ENCODE results near the gene ZNF236. TPM values are rescaled to one million over a fixed set of nuclear protein-coding genes. Genes with fewer than 3 reads are reported as not detected.

The ZNF236 gene
- total RNA-seq, 2 donors from 2014 or later = 9.7 to 16.9 TPM

DNA sequence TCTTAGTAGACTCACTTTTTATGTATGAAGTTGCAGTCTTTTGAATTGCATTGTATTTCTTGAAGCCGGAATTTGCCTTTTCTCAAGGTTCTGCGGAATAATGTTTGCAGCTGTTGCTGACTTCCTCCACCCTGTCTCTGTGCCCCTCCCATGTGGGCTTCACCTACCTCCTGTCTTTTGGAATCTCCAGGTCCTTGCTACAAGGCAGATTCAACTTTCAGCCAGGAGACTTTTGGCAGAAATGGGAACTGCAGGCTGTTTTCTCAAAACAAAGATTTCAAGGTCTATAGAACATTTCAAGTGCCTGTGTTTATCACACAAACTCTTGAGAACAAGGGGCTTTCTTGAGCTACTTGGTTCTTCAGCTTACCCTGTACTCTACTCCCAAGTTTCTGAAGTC lies 25.6 kb downstream of the ZNF236 start:
- Histone ChIP-seq H3K36me3 (no peaks in the 10 kb centered on the region), H3K27ac (no peak overlapping the region), H3K4me3 (no peak overlapping the region), H3K9ac (ENCODE audit: low read depth in 2 of 2, low read length in 2 of 2) (no peak overlapping the region), H3K9me3 (no peaks in the 10 kb centered on the region), H3K4me1 (no peaks in the 10 kb centered on the region), H3K27me3 (no peaks in the 10 kb centered on the region)
- DNase-seq = no peak
- intact Hi-C loops (cut with DNase I) = no loop called here
- TF ChIP-seq, protein P1, sequence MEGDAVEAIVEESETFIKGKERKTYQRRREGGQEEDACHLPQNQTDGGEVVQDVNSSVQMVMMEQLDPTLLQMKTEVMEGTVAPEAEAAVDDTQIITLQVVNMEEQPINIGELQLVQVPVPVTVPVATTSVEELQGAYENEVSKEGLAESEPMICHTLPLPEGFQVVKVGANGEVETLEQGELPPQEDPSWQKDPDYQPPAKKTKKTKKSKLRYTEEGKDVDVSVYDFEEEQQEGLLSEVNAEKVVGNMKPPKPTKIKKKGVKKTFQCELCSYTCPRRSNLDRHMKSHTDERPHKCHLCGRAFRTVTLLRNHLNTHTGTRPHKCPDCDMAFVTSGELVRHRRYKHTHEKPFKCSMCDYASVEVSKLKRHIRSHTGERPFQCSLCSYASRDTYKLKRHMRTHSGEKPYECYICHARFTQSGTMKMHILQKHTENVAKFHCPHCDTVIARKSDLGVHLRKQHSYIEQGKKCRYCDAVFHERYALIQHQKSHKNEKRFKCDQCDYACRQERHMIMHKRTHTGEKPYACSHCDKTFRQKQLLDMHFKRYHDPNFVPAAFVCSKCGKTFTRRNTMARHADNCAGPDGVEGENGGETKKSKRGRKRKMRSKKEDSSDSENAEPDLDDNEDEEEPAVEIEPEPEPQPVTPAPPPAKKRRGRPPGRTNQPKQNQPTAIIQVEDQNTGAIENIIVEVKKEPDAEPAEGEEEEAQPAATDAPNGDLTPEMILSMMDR (IDR thresholded peaks at IDR 0.05) = no peak

DNA sequence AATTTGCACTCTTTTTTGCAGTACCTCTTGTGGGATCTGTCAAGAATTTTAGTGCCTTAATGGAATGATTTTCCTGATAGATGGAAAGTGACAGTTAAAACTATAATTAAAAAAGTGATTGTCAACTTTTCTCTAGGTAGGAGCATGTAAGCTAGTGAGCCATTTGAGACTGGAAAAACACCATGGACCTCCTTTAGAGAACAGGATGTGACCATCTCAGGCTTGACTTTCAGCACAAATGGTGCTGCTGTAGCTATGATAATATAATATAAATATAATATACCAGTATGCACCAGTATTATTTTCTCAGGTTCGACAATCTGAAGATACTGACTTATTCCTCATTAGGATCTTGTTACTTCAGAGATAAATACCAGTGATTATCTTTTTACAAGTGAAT lies 27.8 kb downstream of the ZNF236 start:
- Histone ChIP-seq H3K36me3 (no peaks in the 10 kb centered on the region), H3K27me3 (no peaks in the 10 kb centered on the region), H3K27ac (no peak overlapping the region), H3K4me3 (no peak overlapping the region), H3K9me3 (no peaks in the 10 kb centered on the region), H3K9ac (ENCODE audit: low read depth in 2 of 2, low read length in 2 of 2) (no peak overlapping the region), H3K4me1 (no peaks in the 10 kb centered on the region)
- TF ChIP-seq, protein P1 (IDR thresholded peaks at IDR 0.05) = no peak
- no peak for DNase-seq
- intact Hi-C loops (cut with DNase I) = no loop called here

DNA sequence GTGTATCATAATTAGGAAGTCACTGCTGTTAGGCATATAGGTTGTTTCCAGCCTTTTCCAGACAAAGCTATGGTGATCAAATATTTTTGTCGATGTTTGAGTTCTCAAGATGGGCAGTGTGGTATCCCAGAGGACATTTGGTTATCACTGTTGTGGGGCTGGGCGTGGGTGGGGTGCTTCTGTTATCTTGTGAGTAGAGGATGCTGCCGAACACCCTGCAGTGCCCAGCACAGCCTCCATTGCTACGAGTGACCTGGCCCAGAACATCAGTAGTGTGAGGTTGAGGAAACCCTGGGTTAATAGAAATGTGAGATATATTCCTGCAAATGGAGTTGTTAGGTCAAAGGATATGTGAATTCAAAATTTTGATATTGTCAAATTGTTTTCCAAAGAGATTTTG lies 33.2 kb downstream of the ZNF236 start:
- no peaks in the 10 kb centered on the region for H3K4me1 ChIP-seq
- TF ChIP-seq, protein P1 (IDR thresholded peaks at IDR 0.05) = no peak
- no peaks in the 10 kb centered on the region for H3K9me3 ChIP-seq
- no peak overlapping the region for H3K27ac ChIP-seq
- no peaks in the 10 kb centered on the region for H3K36me3 ChIP-seq
- no peak overlapping the region for H3K4me3 ChIP-seq
- no peaks in the 10 kb centered on the region for H3K27me3 ChIP-seq
- intact Hi-C loops (cut with DNase I) = no loop called here
- DNase-seq = no peak
- H3K9ac ChIP-seq (ENCODE audit: low read depth in 2 of 2, low read length in 2 of 2) = no peak overlapping the region

DNA sequence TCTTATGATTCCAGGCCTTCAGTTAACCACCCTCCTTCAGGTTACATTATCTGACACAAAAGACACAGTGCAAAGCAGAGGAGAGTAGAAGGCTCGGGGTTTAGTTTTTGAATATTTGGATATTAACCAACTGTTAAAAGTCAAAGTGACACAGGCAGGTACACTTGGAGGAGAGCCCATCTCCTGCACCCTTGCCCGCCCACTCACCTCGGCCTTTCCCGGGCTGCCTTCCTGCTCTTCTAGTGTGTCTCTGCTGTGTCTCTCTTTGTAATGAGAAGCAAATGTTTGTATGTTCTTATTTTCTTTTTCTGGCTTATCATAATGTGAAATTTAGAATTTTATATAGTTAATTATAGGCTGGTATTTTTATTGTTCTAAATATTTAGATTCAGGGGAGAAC lies 35.1 kb downstream of the ZNF236 start:
- no peak overlapping the region for H3K27ac ChIP-seq
- DNase-seq = no peak
- no peaks in the 10 kb centered on the region for H3K9me3 ChIP-seq
- no peak overlapping the region for H3K9ac ChIP-seq (ENCODE audit: low read depth in 2 of 2, low read length in 2 of 2)
- H3K27me3 ChIP-seq = no peaks in the 10 kb centered on the region
- no peaks in the 10 kb centered on the region for H3K4me1 ChIP-seq
- H3K36me3 ChIP-seq = no peaks in the 10 kb centered on the region
- H3K4me3 ChIP-seq = no peak overlapping the region
- intact Hi-C loops (cut with DNase I) = no loop called here
- TF ChIP-seq, protein P1 (IDR thresholded peaks at IDR 0.05) = no peak

DNA sequence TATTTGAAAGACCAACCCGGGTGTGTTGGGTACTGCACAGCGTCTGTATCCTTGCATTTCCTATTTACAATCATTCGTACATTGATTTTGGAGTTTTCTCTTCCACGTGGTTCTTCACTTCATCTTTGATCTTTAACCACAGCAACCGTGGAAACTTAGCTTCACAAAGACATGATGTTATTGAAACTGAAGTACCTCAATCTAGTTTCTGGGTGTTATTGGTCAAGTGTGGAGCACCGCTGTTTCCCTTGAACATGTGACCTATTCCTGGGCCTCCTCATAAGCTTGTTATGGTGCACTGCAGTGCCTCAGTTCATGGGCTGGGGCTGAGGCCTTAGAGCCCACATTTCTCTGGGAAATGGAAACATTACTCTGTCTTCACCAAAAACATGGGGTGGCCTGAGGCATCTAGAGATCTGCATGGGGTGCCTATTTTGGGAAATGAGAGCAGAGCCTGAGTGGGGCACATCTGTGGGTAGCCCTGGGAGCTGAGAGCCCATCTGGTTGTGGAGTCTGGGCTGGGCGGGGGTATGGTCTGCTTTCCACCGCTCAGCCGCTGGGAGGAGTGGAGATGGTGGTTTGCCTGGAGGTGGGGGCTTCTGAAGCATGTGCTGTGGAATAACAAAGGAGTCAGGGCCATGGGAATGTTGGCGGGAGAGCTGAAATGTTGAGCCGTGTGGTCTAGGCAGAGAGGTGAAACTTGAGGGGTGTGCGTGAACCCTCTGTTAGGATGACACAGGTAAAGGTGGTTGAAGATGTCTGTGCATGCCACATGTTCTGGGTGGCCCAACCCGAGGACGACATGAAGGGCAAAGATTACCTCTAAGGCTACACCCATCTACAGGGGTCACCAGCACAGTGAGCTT lies 37.4 kb downstream of the ZNF236 start:
- intact Hi-C loops (cut with DNase I) = loop anchor here (10.0 kb wide), 1 partner anchor 55 kb away; no protein-coding TSS in a partner anchor
- DNase-seq = no peak
- no peak overlapping the region for H3K9ac ChIP-seq (ENCODE audit: low read depth in 2 of 2, low read length in 2 of 2)
- H3K4me1 ChIP-seq = no peaks in the 10 kb centered on the region
- H3K27me3 ChIP-seq = no peaks in the 10 kb centered on the region
- H3K36me3 ChIP-seq = no peaks in the 10 kb centered on the region
- H3K4me3 ChIP-seq = no peak overlapping the region
- H3K27ac ChIP-seq = no peak overlapping the region
- H3K9me3 ChIP-seq = no peaks in the 10 kb centered on the region
- TF ChIP-seq, protein P1 (IDR thresholded peaks at IDR 0.05) = no peak

Data from colonic mucosa (tissue), 4 donors.